Retinal pigment epithelial cell (primary cell): ENCODE results near the gene CD83.

ENCODE experiments used
- DNase-seq: peaks from one replicate; pipeline ENCODE4 v3.0.0-alpha.2; 2010; ENCODE audit warnings: low read depth
- H3K4me3 ChIP-seq: 2 replicates; pipeline ENCODE4 v1.5.1; 2011; ENCODE audit warnings: mild to moderate bottlenecking, low read length, control low read depth, moderate library complexity
- TF ChIP-seq, protein P1 (sequence below): conservative IDR thresholded peaks from 2 replicates; pipeline ENCODE4 v1.5.1; 2011; ENCODE audit warnings: low read depth, low read length, control low read depth, inconsistent platforms

Gene CD83

DNA sequence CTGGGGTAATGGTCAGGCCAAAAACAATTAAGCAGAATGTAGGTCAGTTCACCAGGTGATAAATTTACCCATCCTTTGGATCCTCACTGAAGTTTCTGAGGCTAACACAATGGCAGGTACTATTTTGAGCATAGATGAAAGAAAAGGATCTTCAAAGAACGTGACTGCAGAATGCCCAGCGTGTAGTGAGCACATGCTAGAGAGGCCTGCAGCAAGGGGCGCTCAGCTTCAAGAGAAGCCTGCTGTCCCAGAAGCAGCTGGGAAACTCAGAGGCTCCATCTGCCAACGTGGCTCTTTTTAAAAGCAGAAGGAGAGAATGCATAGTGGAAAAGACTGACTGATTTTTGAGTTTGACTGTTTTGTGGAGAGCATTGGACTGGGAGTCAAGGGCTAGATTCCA lies 57.4 kb downstream of the CD83 start:
- DNase-seq, result no peak
- H3K4me3 ChIP-seq, result no peak overlapping the region
- TF ChIP-seq, protein P1, sequence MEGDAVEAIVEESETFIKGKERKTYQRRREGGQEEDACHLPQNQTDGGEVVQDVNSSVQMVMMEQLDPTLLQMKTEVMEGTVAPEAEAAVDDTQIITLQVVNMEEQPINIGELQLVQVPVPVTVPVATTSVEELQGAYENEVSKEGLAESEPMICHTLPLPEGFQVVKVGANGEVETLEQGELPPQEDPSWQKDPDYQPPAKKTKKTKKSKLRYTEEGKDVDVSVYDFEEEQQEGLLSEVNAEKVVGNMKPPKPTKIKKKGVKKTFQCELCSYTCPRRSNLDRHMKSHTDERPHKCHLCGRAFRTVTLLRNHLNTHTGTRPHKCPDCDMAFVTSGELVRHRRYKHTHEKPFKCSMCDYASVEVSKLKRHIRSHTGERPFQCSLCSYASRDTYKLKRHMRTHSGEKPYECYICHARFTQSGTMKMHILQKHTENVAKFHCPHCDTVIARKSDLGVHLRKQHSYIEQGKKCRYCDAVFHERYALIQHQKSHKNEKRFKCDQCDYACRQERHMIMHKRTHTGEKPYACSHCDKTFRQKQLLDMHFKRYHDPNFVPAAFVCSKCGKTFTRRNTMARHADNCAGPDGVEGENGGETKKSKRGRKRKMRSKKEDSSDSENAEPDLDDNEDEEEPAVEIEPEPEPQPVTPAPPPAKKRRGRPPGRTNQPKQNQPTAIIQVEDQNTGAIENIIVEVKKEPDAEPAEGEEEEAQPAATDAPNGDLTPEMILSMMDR, result no peak

DNA sequence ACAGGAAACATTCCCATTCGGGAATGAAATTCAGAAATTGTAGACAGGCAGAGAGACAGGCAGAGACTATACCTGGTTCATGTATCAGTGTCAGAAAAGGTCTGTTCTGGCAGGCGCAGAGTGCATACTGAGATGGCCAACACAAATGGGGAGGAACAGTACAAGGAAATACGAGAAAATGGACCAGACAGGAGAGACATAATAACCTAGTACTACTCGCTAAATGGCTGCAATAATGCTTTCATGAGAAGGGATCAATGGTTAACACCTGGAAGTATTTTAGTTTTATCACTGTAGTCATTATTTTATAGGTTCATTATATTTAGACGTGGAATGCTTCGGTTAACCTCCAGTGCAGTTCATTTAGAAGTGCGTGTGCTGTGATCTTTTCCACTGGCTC lies 58.9 kb downstream of the CD83 start:
- no peak for DNase-seq
- TF ChIP-seq, protein P1, result no peak
- H3K4me3 ChIP-seq, result no peak overlapping the region

DNA sequence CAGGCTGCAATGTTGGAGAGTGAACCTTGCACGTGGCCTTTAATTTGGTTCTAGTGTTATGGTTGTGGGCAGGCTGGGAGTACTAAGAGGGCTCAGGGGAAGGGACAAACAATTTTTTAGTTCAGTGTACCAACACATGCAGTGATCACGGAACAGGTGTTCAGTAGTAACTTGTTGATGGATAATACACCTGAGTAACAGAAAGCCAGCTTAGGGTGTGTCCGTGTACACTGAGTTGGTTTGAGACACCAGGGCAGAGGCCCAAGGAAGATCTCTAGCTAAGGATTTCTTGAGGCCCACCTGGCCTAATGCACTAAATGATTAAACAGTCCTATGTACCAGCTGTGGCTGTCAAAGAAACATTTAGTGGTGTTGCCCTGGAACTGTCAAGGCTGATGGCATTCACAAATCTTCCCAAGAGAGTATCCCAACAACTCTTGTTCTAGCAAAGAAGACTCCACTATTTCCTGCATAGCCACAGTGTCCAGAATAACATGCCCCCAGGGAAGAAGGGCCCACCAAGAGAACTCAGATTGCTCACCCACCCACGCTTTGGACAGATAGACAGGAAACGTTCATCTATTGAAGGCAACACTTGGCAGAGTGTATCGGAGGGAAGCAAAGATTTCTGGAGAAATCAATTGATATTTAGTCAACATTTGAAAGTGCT lies 60.0 kb downstream of the CD83 start:
- H3K4me3 ChIP-seq, result no peak overlapping the region
- DNase-seq, result no peak

DNA sequence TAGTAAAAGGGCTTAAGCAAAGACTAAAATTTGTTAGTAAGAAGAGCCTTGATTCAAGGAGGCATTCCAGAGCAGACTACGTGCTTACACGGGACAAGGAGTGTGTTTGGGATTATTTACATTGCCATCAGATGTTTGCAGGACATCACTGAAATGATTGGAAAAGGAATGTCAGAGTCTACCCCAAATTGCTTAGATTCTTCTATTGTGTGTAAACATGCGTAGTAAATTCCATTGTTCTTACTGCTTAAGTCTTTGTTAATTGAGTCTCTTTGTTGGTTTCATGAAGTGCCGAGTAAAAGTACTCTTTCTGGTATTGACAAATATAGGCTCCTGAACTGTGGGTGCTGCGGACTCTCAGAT lies 60.5 kb downstream of the CD83 start:
- TF ChIP-seq, protein P1, result no peak
- DNase-seq, result peak; percentile 52
- H3K4me3 ChIP-seq, result no peak overlapping the region

More for the DNA sequence above, 60.0 kb downstream of the CD83 start:
- TF ChIP-seq, protein P1, result no peak

DNA sequence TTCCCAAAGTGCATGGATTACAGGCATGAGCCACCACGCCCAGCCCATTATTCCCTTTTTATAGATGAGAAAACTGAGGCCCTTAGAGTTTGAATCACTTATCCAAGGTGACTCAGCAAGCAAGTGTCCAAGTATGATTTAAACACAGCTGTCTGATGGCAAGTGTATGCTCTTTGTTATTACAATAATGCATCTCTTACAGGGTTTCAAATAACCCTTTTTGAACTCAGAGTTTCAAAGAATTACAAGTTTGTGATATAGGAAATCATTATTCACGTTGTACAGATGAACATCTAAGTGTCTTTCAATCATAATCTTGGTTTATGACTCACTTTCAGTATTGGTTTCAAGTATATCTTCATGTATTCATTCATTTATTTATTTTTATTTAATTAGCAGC lies 63.0 kb downstream of the CD83 start:
- no peak for DNase-seq
- no peak overlapping the region for H3K4me3 ChIP-seq
- TF ChIP-seq, protein P1, result no peak

DNA sequence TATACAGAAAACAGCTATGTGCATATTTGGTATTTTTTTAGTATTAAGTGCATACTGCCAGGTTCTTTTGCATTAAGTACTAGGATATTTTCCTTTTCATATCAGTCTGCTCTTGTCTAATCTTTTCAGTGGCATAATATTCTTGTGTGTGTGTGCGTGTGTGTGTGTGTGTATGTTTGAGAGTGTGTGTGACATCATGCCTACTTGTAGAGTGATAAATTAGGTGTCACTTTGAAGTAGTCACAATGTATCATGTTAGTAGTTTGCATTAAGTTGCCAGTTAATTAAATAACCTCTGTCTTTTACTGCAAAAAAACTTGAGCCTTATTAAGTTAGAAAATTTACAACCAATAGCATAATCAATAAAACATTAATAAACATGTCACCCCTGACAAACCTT lies 65.3 kb downstream of the CD83 start:
- TF ChIP-seq, protein P1, result no peak
- DNase-seq, result no peak
- H3K4me3 ChIP-seq, result no peak overlapping the region
